ENCODE measurements around the gene CNOT10.
"Not testable (repeated sequence)": the region's sequence is repeated elsewhere in the genome, so short reads cannot be mapped to it uniquely, and the experiment has no call there.

The CNOT10 gene

GRCh38 chr3:32684800-32685542 is at the start of gene CNOT10:
TSS of gene CNOT10 (plus strand) at chr3:32685188. CDS start at chr3:32685461, 273 bp downstream.
- peak; percentile 81 for DNase-seq (ENCODE audit: low read depth, low spot score)

- DNase-seq (ENCODE audit: low read depth, low spot score), result no peak
These were observed 44.0 kb upstream of the CNOT10 start for GRCh38 chr3:32640939-32641338.

- DNase-seq (ENCODE audit: low read depth, low spot score), result no peak
These were observed 43.6 kb upstream of the CNOT10 start for GRCh38 chr3:32641356-32641755.

GRCh38 chr3:32643354-32643753 is 41.6 kb upstream of the CNOT10 start:
- no peak for DNase-seq (ENCODE audit: low read depth, low spot score)

- no peak for DNase-seq (ENCODE audit: low read depth, low spot score)
These were observed 41.2 kb upstream of the CNOT10 start for GRCh38 chr3:32643816-32644215.

- no peak for DNase-seq (ENCODE audit: low read depth, low spot score)
These were observed 40.6 kb upstream of the CNOT10 start for GRCh38 chr3:32644380-32644779.

- DNase-seq (ENCODE audit: low read depth, low spot score), result no peak
These were observed 38.2 kb upstream of the CNOT10 start for GRCh38 chr3:32646761-32647160.

- not testable (repeated sequence) for DNase-seq (ENCODE audit: low read depth, low spot score)
These were observed 32.5 kb upstream of the CNOT10 start for GRCh38 chr3:32652337-32653100.

- DNase-seq (ENCODE audit: low read depth, low spot score), result no peak
These were observed 29.8 kb upstream of the CNOT10 start for GRCh38 chr3:32655167-32655566.

- no peak for DNase-seq (ENCODE audit: low read depth, low spot score)
These were observed 24.4 kb upstream of the CNOT10 start for GRCh38 chr3:32660634-32661033.

- DNase-seq (ENCODE audit: low read depth, low spot score), result no peak
These were observed 22.3 kb upstream of the CNOT10 start for GRCh38 chr3:32662647-32663046.

- not testable (repeated sequence) for DNase-seq (ENCODE audit: low read depth, low spot score)
These were observed 20.3 kb upstream of the CNOT10 start for GRCh38 chr3:32664630-32665075.

- no peak for DNase-seq (ENCODE audit: low read depth, low spot score)
These were observed 17.9 kb upstream of the CNOT10 start for GRCh38 chr3:32667072-32667582.

GRCh38 chr3:32669226-32669625 is 15.8 kb upstream of the CNOT10 start:
- DNase-seq (ENCODE audit: low read depth, low spot score), result not testable (repeated sequence)

GRCh38 chr3:32673730-32674129 is 11.3 kb upstream of the CNOT10 start:
- DNase-seq (ENCODE audit: low read depth, low spot score), result not testable (repeated sequence)

- no peak for DNase-seq (ENCODE audit: low read depth, low spot score)
These were observed 9.8 kb upstream of the CNOT10 start for GRCh38 chr3:32675164-32675563.

- DNase-seq (ENCODE audit: low read depth, low spot score), result no peak
These were observed 9.3 kb upstream of the CNOT10 start for GRCh38 chr3:32675650-32676049.

GRCh38 chr3:32681811-32682210 is 3.2 kb upstream of the CNOT10 start:
- no peak for DNase-seq (ENCODE audit: low read depth, low spot score)

GRCh38 chr3:32684029-32684799 is 774 bp upstream of the CNOT10 start:
- DNase-seq (ENCODE audit: low read depth, low spot score), result no peak

- DNase-seq (ENCODE audit: low read depth, low spot score), result no peak
These were observed 676 bp downstream of the CNOT10 start for GRCh38 chr3:32685543-32686185.

- DNase-seq (ENCODE audit: low read depth, low spot score), result no peak
These were observed 1.7 kb downstream of the CNOT10 start for GRCh38 chr3:32686713-32687112.

Data from brain pericyte (primary cell).